HUES6 (cell line): Measurements from ENCODE around the gene RIPOR1.

ENCODE experiments used
- H3K27ac ChIP-seq: 2 replicates; pipeline ENCODE4 v1.7.0; 2013; ENCODE audit warnings: low read depth, mild to moderate bottlenecking, low read length, inconsistent platforms
- H3K27me3 ChIP-seq: 2 replicates; pipeline ENCODE4 v1.6.1; 2013; ENCODE audit warnings: low read length; ENCODE audit not compliant: control insufficient read depth, insufficient read depth
- H3K36me3 ChIP-seq: 2 replicates; pipeline ENCODE4 v1.6.1; 2013; ENCODE audit warnings: low read length; ENCODE audit not compliant: control insufficient read depth, insufficient read depth
- H3K4me1 ChIP-seq: 2 replicates; pipeline ENCODE4 v1.6.1; 2013; ENCODE audit warnings: low read length; ENCODE audit not compliant: control insufficient read depth, insufficient read depth
- H3K4me3 ChIP-seq: 2 replicates; pipeline ENCODE4 v1.5.1; 2013; ENCODE audit warnings: low read depth, low read length
- H3K9ac ChIP-seq: one replicate; pipeline ENCODE4 v1.6.1; 2013; ENCODE audit warnings: mild to moderate bottlenecking, low read length
- H3K9me3 ChIP-seq: 2 replicates; pipeline ENCODE4 v1.6.1; 2013; ENCODE audit warnings: low read depth, low read length; ENCODE audit not compliant: control insufficient read depth, insufficient read depth

Gene RIPOR1

DNA sequence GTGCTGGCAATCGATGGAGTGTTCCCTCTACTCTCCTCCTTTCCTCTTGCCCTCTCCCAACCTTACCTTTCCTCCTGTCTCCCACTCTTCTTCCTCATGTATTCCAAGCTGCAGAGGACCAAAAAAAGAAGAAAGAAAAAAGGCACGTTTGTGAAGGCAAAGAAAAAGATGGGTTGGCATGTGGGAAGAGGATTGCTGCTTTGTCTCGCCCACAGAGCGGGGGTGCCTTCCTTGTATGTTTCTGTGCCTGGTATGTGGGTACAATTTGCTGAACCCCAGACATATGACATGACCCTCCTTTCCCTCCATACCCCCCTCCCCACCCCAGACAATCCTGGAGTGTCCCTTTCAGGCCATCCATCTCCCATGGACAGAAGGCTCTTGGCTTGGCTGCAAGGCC is 20.6 kb downstream of the RIPOR1 start:
- Histone ChIP-seq H3K27ac (no peak overlapping the region), H3K9ac (no peak overlapping the region), H3K4me1 (peaks cover 12% of the 10 kb centered on the region; the same call in 1 of the 2 replicates), H3K4me3 (no peak overlapping the region), H3K9me3 (no peaks in the 10 kb centered on the region), H3K27me3 (no peaks in the 10 kb centered on the region), H3K36me3 (peaks cover 38% of the 10 kb centered on the region)

DNA sequence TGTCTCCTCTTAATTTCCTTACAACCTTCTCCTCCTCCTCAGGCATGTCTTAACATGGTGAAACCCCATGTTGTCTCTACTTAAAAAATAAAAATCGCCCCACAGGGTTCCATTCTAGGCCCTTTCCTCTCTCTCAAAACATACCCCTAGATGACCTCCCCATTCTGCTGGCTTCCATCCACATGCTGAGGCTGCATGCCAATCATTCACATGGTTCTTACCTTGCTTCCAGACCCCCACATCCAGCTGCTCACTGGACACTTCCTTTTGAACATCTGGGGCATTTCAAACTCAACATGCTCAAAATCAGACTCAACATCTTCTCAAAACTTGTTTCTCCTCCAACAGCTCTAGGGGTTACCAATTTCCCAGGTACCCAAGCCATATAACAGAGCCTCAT is 21.3 kb downstream of the RIPOR1 start:
- Histone ChIP-seq H3K36me3 (peaks cover 33% of the 10 kb centered on the region), H3K27me3 (no peaks in the 10 kb centered on the region), H3K9me3 (no peaks in the 10 kb centered on the region), H3K4me3 (no peak overlapping the region), H3K4me1 (peaks cover 12% of the 10 kb centered on the region; the same call in 1 of the 2 replicates), H3K9ac (no peak overlapping the region), H3K27ac (no peak overlapping the region)

DNA sequence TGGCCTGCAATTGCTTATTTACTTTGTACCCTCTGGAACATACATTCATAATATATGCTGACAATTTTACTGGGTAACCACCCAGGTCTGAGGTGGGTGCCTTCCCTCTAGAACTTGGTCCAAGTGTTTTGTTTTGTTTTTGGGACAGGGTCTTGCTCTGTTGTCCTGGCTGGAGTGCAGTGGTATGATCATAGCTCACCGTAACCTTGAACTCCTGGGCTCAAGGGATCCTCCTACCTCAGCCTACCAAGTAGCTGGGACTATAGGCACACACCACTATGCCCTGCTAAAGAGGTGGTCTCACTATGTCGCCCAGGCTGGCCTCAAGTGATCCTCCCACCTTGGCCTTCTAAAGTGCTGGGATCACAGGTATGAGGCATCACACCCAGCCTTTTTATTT is 22.5 kb downstream of the RIPOR1 start:
- no peaks in the 10 kb centered on the region for H3K9me3 ChIP-seq
- H3K4me3 ChIP-seq: no peak overlapping the region
- peaks cover 22% of the 10 kb centered on the region for H3K36me3 ChIP-seq
- H3K9ac ChIP-seq: no peak overlapping the region
- no peaks in the 10 kb centered on the region for H3K27me3 ChIP-seq
- no peak overlapping the region for H3K27ac ChIP-seq
- peaks cover 12% of the 10 kb centered on the region; the same call in 1 of the 2 replicates for H3K4me1 ChIP-seq

DNA sequence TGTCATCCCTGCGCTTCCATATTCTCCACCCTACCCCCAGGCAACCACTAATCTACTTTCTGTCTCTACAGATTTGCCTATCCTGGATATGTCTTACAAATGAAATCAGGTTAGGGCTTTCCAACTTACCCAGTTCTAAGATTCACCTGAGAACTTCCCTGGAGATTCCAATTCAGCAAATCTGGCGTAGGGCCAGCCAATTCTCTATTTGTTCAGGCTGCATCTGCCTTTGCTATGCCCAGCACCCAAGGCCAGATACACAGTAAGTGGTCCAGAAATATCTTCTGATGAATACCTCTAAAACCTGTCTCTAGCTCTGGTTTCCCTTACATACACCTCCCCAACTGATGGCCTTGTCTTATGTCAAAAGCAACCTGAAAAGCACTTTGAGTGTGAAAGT is 23.3 kb downstream of the RIPOR1 start:
- H3K4me3 ChIP-seq: no peak overlapping the region
- H3K9me3 ChIP-seq: no peaks in the 10 kb centered on the region
- H3K9ac ChIP-seq: no peak overlapping the region
- H3K27me3 ChIP-seq: no peaks in the 10 kb centered on the region
- peaks cover 15% of the 10 kb centered on the region for H3K36me3 ChIP-seq
- no peak overlapping the region for H3K27ac ChIP-seq
- H3K4me1 ChIP-seq: peaks cover 12% of the 10 kb centered on the region; the same call in 1 of the 2 replicates

- no peak overlapping the region for H3K27ac ChIP-seq
- no peaks in the 10 kb centered on the region for H3K27me3 ChIP-seq
- H3K9me3 ChIP-seq: no peaks in the 10 kb centered on the region
- H3K9ac ChIP-seq: no peak overlapping the region
- no peak overlapping the region for H3K4me3 ChIP-seq
- peaks cover 8% of the 10 kb centered on the region; the same call in 1 of the 2 replicates for H3K4me1 ChIP-seq
- H3K36me3 ChIP-seq: peaks cover 12% of the 10 kb centered on the region
These were observed 23.8 kb downstream of the RIPOR1 start for GRCh38 chr16:67552476-67552875.

- no peaks in the 10 kb centered on the region for H3K36me3 ChIP-seq
- H3K4me1 ChIP-seq: peaks cover 3% of the 10 kb centered on the region; the same call in 1 of the 2 replicates
- no peak overlapping the region for H3K9ac ChIP-seq
- H3K9me3 ChIP-seq: no peaks in the 10 kb centered on the region
- no peaks in the 10 kb centered on the region for H3K27me3 ChIP-seq
- no peak overlapping the region for H3K27ac ChIP-seq
- no peak overlapping the region for H3K4me3 ChIP-seq
These were observed 27.2 kb downstream of the RIPOR1 start for GRCh38 chr16:67555795-67556212.

DNA sequence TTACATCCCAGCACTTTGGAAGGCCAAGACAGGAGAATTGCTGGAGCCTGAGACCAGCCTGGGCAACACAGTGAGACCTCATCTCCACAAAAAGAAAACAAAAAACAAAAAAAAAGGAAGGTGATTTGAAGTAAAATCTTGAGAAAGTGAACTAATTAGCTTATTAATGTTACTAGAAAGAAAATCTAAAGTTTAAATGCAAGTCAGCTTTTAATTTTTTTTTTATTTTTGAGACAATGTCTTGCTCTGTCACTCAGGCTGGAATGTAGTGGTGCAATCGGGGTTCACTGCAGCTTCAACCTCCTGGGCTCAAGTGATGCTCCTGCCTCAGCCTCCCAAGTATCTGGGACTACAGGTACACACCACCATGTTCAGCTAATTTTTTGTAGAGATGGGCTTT is 30.2 kb downstream of the RIPOR1 start:
- Histone ChIP-seq H3K9me3 (no peaks in the 10 kb centered on the region), H3K27ac (no peak overlapping the region), H3K9ac (no peak overlapping the region), H3K27me3 (no peaks in the 10 kb centered on the region), H3K4me3 (no peak overlapping the region), H3K4me1 (no peaks in the 10 kb centered on the region), H3K36me3 (peaks cover 2% of the 10 kb centered on the region; the same call in 1 of the 2 replicates)

GRCh38 chr16:67560827-67561342 is 32.3 kb downstream of the RIPOR1 start:
- Histone ChIP-seq H3K9me3 (no peaks in the 10 kb centered on the region), H3K4me3 (peak overlapping the region; percentile 93), H3K27me3 (no peaks in the 10 kb centered on the region), H3K36me3 (peaks cover 2% of the 10 kb centered on the region; the same call in 1 of the 2 replicates), H3K9ac (no peak overlapping the region), H3K4me1 (peaks cover 4% of the 10 kb centered on the region), H3K27ac (no peak overlapping the region)

GRCh38 chr16:67561501-67561823 is 32.8 kb downstream of the RIPOR1 start:
- Histone ChIP-seq H3K9ac (peak overlapping the region; percentile 93), H3K4me1 (peaks cover 4% of the 10 kb centered on the region), H3K36me3 (peaks cover 2% of the 10 kb centered on the region; the same call in 1 of the 2 replicates), H3K27me3 (no peaks in the 10 kb centered on the region), H3K27ac (peak overlapping the region; percentile 78), H3K4me3 (peak overlapping the region; percentile 93), H3K9me3 (no peaks in the 10 kb centered on the region)

- H3K36me3 ChIP-seq: peaks cover 2% of the 10 kb centered on the region; the same call in 1 of the 2 replicates
- peaks cover 7% of the 10 kb centered on the region for H3K4me1 ChIP-seq
- peak overlapping the region; percentile 78 for H3K27ac ChIP-seq
- H3K9me3 ChIP-seq: no peaks in the 10 kb centered on the region
- peak overlapping the region; percentile 98 for H3K9ac ChIP-seq
- H3K27me3 ChIP-seq: no peaks in the 10 kb centered on the region
- H3K4me3 ChIP-seq: peak overlapping the region; percentile 93
These were observed 33.3 kb downstream of the RIPOR1 start for GRCh38 chr16:67561824-67562525.

- peaks cover 7% of the 10 kb centered on the region for H3K4me1 ChIP-seq
- H3K4me3 ChIP-seq: peak within 1 kb of the TSS; percentile 93
- H3K27ac ChIP-seq: peak within 1 kb of the TSS; percentile 100
- H3K9me3 ChIP-seq: no peaks in the 10 kb centered on the region
- peak within 1 kb of the TSS; percentile 100 for H3K9ac ChIP-seq
- peaks cover 2% of the 10 kb centered on the region; the same call in 1 of the 2 replicates for H3K36me3 ChIP-seq
- no peaks in the 10 kb centered on the region for H3K27me3 ChIP-seq
These were observed 33.9 kb downstream of the RIPOR1 start, which contains the start of gene CTCF for GRCh38 chr16:67562526-67562917. Gene CTCF, plus strand, starts transcription at chr16:67562526. Its CDS starts 48,307 bp downstream, at chr16:67610833.
